Measurements from ENCODE around the gene NTNG1.

GRCh38 chr1:107477233-107477632, 336.4 kb downstream of the NTNG1 start:
- TF ChIP-seq REST (IDR thresholded peaks at IDR 0.05; ENCODE audit: insufficient read depth in 1 of 2, low read depth in 2 of 2, low read length in 2 of 2) (no peak), POLR2AphosphoS5 (IDR thresholded peaks at IDR 0.05; ENCODE audit: low read depth, low read length) (no peak), TAF1 (IDR thresholded peaks at IDR 0.05; ENCODE audit: borderline replicate concordance, insufficient read depth, low read length) (no peak), SIN3A (IDR thresholded peaks at IDR 0.05; ENCODE audit: borderline replicate concordance, insufficient read depth, low read length) (no peak), FOXP2 (optimal IDR thresholded peaks at IDR 0.05; ENCODE audit: borderline replicate concordance, extremely low read depth, extremely low read length, insufficient read depth) (no peak)
